HG03439 (cell line): ENCODE data around the gene C4orf46.
"Not testable (repeated sequence)": the region's sequence is repeated elsewhere in the genome, so short reads cannot be mapped to it uniquely, and the experiment has no call there.

ENCODE experiments used
- ATAC-seq: cut with Tn5 transposase; IDR thresholded peaks from one replicate; pipeline ENCODE4 v1.9.1; 2021; ENCODE audit warnings: mild to moderate bottlenecking, moderate library complexity; ENCODE audit not compliant: unreplicated experiment

Gene C4orf46

GRCh38 chr4:158671665-158671914 is at the start of gene C4orf46:
TSS of gene C4orf46 (minus strand) at chr4:158671887. CDS start at chr4:158671801, 86 bp downstream.
- no peak for ATAC-seq

- ATAC-seq = no peak
Observed at GRCh38 chr4:158715802-158716201, 44.1 kb upstream of the C4orf46 start.

- ATAC-seq = no peak
Observed at GRCh38 chr4:158714937-158715336, 43.2 kb upstream of the C4orf46 start.

GRCh38 chr4:158712622-158713021 is 40.9 kb upstream of the C4orf46 start:
- ATAC-seq = not testable (repeated sequence)

- ATAC-seq = no peak
Observed at GRCh38 chr4:158710814-158711213, 39.1 kb upstream of the C4orf46 start.

- no peak for ATAC-seq
Observed at GRCh38 chr4:158704274-158704673, 32.6 kb upstream of the C4orf46 start.

- ATAC-seq = no peak
Observed at GRCh38 chr4:158688813-158689212, 17.1 kb upstream of the C4orf46 start.

- ATAC-seq = no peak
Observed at GRCh38 chr4:158682066-158682465, 10.4 kb upstream of the C4orf46 start.

- no peak for ATAC-seq
Observed at GRCh38 chr4:158681629-158682028, 9.9 kb upstream of the C4orf46 start.

GRCh38 chr4:158678767-158679166 is 7.1 kb upstream of the C4orf46 start:
- no peak for ATAC-seq

- ATAC-seq = no peak
Observed at GRCh38 chr4:158676076-158676475, 4.4 kb upstream of the C4orf46 start.

- ATAC-seq = no peak
Observed at GRCh38 chr4:158673633-158674032, 1.9 kb upstream of the C4orf46 start.

- peak; percentile 86 for ATAC-seq
Observed at GRCh38 chr4:158671915-158672806, 474 bp upstream of the C4orf46 start, which contains the start of gene ETFDH. TSS of gene ETFDH (plus strand) at chr4:158672296. CDS start at chr4:158672457, 161 bp downstream.

GRCh38 chr4:158670975-158671664 is 567 bp downstream of the C4orf46 start:
- peak; percentile 29 for ATAC-seq

GRCh38 chr4:158669310-158669709 is 2.4 kb downstream of the C4orf46 start:
- no peak for ATAC-seq

GRCh38 chr4:158667651-158668198 is 4.0 kb downstream of the C4orf46 start:
- ATAC-seq = no peak

- no peak for ATAC-seq
Observed at GRCh38 chr4:158666892-158667291, 4.8 kb downstream of the C4orf46 start.

- ATAC-seq = no peak
Observed at GRCh38 chr4:158664806-158665205, 6.9 kb downstream of the C4orf46 start.

GRCh38 chr4:158663707-158664625 is 7.7 kb downstream of the C4orf46 start:
- not testable (repeated sequence) for ATAC-seq

GRCh38 chr4:158663255-158663654 is 8.4 kb downstream of the C4orf46 start:
- ATAC-seq = not testable (repeated sequence)

- no peak for ATAC-seq
Observed at GRCh38 chr4:158657291-158657690, 14.4 kb downstream of the C4orf46 start.
